ENCODE data around the gene C3orf20. TPM values are rescaled to one million over a fixed set of nuclear protein-coding genes. Genes with fewer than 3 reads are reported as not detected.
"Not testable (repeated sequence)": the region's sequence is repeated elsewhere in the genome, so short reads cannot be mapped to it uniquely, and the experiment has no call there.

C3orf20 gene
- total RNA-seq, 4 donors from 2014 or later, result 0.07 to 0.73 TPM; not detected in 2

- no peaks in the 10 kb centered on the region for H3K27me3 ChIP-seq
- H3K4me1 ChIP-seq, result no peaks in the 10 kb centered on the region
- no peaks in the 10 kb centered on the region for H3K36me3 ChIP-seq
- TF ChIP-seq POLR2A (IDR thresholded peaks at IDR 0.05) (no peak), CTCF (IDR thresholded peaks at IDR 0.05) (no peak)
- H3K27ac ChIP-seq, result no peak overlapping the region
- intact Hi-C loops (cut with DNase I; ENCODE audit: low total_unique reads), result no loop called here
- DNase-seq, result no peak
- no peak overlapping the region for H3K4me3 ChIP-seq
- H3K9me3 ChIP-seq, result no peaks in the 10 kb centered on the region
Measured at GRCh38 chr3:14805961-14806537, 131.1 kb downstream of the C3orf20 start.

GRCh38 chr3:14806641-14807263 is 131.8 kb downstream of the C3orf20 start:
- Histone ChIP-seq H3K4me1 (no peaks in the 10 kb centered on the region), H3K36me3 (no peaks in the 10 kb centered on the region), H3K27me3 (no peaks in the 10 kb centered on the region), H3K27ac (no peak overlapping the region), H3K4me3 (no peak overlapping the region), H3K9me3 (no peaks in the 10 kb centered on the region)
- no peak for TF ChIP-seq POLR2A (IDR thresholded peaks at IDR 0.05)
- no peak for DNase-seq
- intact Hi-C loops (cut with DNase I; ENCODE audit: low total_unique reads), result no loop called here

DNA sequence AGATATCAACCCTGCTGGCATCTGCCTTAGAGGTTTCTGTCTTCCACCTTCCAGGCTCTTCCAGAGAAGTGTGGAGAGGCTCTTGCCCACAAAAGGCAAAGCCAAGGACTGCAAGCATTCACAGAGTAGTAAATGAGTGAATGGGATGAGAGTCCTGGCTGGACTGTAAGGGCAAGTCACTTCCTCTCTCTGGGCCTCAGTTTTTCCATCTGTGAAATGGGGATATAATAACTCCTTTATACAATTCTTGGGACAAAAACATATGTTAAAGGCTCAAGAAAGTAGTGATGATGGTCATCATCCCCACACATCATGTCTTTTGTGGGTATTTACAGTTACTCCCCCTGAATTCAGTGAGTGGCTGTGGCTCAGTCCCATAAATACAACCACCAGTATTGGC is 133.1 kb downstream of the C3orf20 start:
- DNase-seq, result no peak
- TF ChIP-seq POLR2A (IDR thresholded peaks at IDR 0.05), result no peak
- TF ChIP-seq CTCF (IDR thresholded peaks at IDR 0.05), result no peak
- Histone ChIP-seq H3K9me3 (no peaks in the 10 kb centered on the region), H3K27me3 (no peaks in the 10 kb centered on the region), H3K4me1 (no peaks in the 10 kb centered on the region), H3K27ac (no peak overlapping the region), H3K36me3 (no peaks in the 10 kb centered on the region), H3K4me3 (no peak overlapping the region)
- intact Hi-C loops (cut with DNase I; ENCODE audit: low total_unique reads), result no loop called here

- no peaks in the 10 kb centered on the region for H3K4me1 ChIP-seq
- no peaks in the 10 kb centered on the region for H3K9me3 ChIP-seq
- no peak for DNase-seq
- H3K27ac ChIP-seq, result no peak overlapping the region
- H3K36me3 ChIP-seq, result no peaks in the 10 kb centered on the region
- intact Hi-C loops (cut with DNase I; ENCODE audit: low total_unique reads), result no loop called here
- TF ChIP-seq POLR2A (IDR thresholded peaks at IDR 0.05), result no peak
- TF ChIP-seq CTCF (IDR thresholded peaks at IDR 0.05), result no peak
- H3K27me3 ChIP-seq, result no peaks in the 10 kb centered on the region
- no peak overlapping the region for H3K4me3 ChIP-seq
Measured at GRCh38 chr3:14808502-14809266, 133.7 kb downstream of the C3orf20 start.

DNA sequence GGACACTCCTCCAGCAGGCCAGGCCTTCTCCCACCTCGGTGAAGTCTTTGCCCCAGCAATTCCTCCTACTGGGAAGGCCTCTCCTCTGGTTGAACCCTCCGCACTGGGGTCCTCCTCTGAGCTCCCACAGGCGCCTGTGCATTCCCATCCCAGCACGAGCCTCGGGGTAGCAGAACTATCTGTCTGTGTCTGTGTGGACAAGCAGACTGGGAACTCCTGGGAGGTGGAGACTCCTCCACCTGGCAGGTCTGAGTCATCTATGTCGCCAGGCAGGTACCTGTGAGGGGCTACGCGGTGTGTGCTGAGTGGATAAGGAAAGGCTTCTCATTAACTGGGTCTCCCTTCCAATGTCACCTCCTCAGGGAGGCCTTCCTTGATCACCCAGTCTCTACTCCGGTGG is 134.7 kb downstream of the C3orf20 start:
- Histone ChIP-seq H3K27ac (peak overlapping the region in 1 of 2 donors; percentile 57), H3K4me3 (peak overlapping the region; percentile 25 to 46)
- intact Hi-C loops (cut with DNase I; ENCODE audit: low total_unique reads); DNase-seq; H3K9me3 ChIP-seq; H3K27me3 ChIP-seq; H3K36me3 ChIP-seq; H3K4me1 ChIP-seq: not testable (repeated sequence)
